Left colon (tissue), 2 donors: ENCODE data around the gene DOCK7. TPM values are rescaled to one million over a fixed set of nuclear protein-coding genes. Genes with fewer than 3 reads are reported as not detected.

Experiments used
- ATAC-seq: fragments of 200-7000 bp; cut with Tn5 transposase; one replicate; pipeline ENCODE4 v1.9.1; 2020; ENCODE audit warnings: mild to moderate bottlenecking, moderate library complexity
- DNase-seq, 2 donors: peaks; one replicate each; pipeline ENCODE4 v3.0.0-alpha.2; 2020
- intact Hi-C, 2 donors: fragments of 100-400 bp; cut with DNase I in 1 of 2; cut with micrococcal nuclease in 1 of 2; formaldehyde crosslinking; loops; one replicate each; pipeline versions ENCODE4 v1.11.2 to v1.14.0; 2022; cut with DNase I, micrococcal nuclease
- total RNA-seq, 2 donors: library from RNA; stranded (reverse); fragmentation: NEBNext Ultra II Directional; extraction: Animal tissue kit (Norgen Biotek cat#: 25700); gene quantifications; one replicate each; pipeline ENCODE4 v1.2.1, GENCODE V29; 2021
- donor health status: DM: no; HTN: no; CAD: no.
- donor health status: DM: yes; HTN: yes; CAD: no.

The DOCK7 gene
- total RNA-seq, 2 donors from 2014 or later = 31.5 to 33.8 TPM

DNA sequence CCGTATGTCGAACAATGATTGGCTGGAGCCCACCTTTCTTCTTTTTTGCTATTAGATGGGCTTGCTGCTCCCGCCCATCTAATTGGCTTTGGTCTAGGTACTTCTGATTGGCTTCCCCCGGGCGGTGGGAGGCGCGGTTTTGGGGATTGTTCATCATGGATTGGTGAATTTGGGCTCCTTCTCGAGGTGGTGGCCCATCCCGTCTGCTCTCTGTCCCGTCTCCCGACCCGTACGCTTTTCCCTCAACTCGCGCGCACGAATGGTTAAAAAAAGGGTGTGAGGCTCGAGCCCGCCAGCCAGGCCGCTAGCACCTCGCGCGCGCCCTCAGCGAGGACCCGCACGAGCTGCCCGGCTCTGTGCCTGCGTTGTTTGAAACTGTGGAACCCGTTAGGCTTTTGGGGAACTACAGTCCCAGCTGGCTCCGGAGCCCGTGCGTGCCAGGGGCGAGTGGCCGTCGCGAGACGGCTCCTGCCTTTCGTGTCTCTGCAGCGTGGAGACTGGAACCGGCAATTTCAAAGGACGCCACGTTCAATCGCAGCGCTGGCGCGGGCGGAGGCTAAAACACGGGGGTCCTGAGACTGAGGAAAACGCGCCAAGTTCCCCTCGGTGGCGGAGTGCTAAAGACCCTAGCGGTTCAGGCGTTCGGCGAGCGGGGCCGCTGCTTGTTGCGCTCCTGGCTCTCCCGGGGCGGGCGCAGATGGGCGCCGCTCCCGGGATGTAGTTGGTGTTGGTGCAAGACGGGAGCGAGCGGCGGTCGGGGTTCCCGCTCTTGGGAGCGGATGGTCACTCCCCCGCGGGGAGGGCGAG lies 251.5 kb downstream of the DOCK7 start, which contains the start of gene USP1:
USP1 (plus strand) TSS at position 584 of the 807 bp plus-strand sequence. CDS start 2,819 bp downstream, outside the sequence.
- ATAC-seq = peak; percentile 76
- intact Hi-C loops = no loop called here
- peak; percentile 96 to 99 for DNase-seq

DNA sequence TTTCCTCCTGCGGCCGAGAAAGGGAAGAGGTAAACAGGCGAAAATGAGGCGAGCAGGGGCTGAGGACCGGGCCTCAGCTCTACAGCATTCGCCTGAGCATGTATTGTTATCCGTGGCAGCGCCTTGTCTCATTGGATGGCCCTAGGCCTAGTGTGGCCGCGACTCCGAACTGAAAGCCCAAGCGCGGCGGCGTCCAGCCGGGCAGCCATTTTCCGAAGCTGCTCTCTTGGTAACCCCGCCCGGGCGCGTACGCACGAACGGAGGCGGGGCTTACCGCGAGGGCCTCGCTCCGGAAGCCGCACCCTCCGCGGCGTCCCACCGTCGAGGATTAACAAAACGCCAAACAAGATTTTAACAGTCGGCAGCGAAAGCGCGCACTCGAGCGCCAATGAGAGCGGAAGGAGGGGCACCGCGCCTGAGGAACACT lies 252.1 kb downstream of the DOCK7 start:
- ATAC-seq (peak; percentile 77), DNase-seq (peak in 1 of 2 donors; percentile 97)
- intact Hi-C loops = no loop called here

DNA sequence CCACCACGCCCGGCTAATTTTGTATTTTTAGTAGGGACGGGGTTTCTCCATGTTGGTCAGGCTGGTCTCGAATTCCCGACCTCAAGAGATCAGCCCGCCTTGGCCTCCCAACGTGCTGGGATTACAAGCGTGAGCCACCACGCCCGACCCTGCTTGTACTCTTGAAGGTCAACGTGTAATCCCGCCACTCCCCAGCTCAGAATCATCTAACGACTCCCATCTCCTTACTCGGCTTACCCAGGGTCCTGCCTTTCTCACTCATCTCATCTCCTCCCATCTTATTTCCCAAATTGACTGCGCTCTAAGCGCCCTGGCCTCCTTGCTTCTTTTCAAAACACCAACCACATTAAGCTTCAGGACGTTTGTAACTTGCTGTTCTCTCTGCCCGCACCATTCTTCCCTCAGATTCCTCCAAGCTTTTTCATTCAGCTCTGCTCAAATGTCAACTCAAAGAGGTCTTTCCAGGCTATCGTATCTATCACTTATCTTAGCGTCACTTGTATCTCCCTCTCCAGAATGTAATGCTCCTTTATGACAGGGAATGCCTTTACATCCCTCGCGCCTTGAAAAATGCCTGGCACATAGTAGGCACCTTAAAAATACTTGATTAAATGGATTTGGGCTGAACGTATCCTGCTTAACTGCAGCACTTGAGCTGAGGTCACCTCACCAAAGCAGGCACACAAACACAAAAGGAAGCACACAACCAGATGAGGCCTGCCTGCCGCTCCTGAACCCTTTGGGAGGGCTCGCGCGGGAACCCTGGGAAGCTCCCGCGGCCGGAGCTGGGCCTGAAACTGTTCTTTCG lies 252.8 kb downstream of the DOCK7 start:
- peak; percentile 39 to 56 for DNase-seq
- peak; percentile 24 for ATAC-seq
- intact Hi-C loops = no loop called here

DNA sequence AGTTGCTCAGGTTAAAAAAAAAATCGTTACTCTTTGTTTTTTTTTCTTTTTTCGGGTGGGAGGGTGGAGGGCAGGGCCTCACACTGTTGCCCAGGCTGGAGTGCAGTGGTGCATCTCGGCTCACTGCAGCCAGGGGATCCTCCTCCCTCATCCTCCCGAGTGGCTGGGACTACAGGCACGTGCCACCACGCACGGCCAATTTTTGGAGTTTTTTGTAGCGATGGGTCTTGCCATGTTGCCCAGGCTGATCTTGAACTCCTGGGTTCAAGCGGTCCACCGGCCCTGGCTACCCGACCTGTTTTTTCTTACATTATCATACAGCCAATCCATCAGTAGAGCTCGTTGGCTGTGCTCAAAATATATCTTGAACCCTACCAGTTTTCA lies 253.6 kb downstream of the DOCK7 start:
- DNase-seq = peak in 1 of 2 donors; percentile 10
- no peak for ATAC-seq
- intact Hi-C loops = no loop called here

DNA sequence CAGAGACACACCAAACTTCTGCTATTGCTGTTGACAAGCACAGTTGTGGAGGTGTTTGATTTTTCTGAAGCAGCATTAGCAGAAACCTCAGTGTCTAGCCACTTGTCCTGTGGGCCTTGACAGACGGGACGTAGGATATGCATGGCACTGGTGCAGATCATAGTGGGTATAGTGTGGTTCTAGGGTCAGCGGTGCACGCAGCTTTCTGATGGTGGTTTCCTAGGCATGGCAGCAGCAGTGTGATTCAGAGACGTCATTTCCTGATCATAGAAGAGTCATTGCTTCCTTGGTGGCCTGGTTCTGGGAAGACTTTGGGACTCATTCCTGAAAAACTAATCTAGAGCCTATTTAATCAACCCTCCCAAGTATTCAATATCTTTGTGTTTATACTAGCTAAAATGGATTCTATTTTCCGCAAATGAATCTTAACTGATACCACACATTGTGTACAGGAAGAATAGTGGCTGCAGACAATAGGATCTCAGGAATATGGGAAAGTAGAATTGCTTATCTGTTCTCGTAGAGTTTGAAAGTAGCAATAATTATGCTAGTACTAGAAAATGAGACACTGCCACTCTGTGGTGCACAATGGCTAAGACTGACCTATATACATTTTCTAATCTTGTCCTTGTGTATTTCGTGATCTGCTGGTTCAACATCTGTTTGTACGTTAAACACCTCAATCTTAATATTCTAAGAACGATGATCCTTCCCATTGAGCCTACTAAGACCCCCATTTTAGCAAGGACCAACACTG lies 254.1 kb downstream of the DOCK7 start:
- ATAC-seq = no peak
- DNase-seq = no peak
- intact Hi-C loops = no loop called here

DNA sequence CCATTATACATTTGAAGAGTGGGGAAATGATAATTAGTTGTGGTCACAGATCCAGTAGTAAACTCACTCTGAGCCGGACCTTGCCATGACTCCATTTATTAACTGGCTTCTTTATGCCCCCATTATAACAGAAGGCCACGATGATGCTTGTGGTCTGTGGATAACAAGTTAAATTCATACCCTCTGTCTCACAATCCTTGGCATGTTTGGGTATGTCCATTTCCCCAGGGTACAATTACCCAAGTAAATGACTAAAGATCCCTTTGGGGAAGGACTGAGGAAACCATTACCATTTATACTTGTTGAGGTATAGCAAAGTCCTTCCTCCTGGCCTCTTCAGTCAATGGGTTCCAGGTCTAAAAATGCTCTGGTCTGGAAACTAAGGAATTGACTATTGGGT lies 258.6 kb downstream of the DOCK7 start:
- intact Hi-C loops = no loop called here
- DNase-seq (no peak), ATAC-seq (no peak)

DNA sequence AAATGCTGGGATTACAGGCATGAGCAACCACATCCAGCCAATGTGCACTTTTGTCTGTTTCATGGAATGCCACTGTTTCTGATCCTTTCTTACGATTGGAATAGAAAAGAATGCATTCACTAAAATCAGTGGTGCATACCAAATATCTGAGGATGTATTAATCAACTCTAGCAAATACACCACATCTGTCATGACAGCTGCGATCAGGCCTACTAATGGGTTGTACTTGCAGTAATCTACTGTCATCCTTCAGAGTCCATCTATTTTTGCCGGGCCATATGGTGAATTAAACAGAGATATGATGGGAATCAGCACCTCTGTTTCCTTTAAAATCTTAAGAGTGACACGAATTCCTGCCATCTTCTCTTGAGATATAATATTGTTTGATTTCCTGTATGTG lies 259.8 kb downstream of the DOCK7 start:
- DNase-seq (no peak), ATAC-seq (no peak)
- intact Hi-C loops = no loop called here

DNA sequence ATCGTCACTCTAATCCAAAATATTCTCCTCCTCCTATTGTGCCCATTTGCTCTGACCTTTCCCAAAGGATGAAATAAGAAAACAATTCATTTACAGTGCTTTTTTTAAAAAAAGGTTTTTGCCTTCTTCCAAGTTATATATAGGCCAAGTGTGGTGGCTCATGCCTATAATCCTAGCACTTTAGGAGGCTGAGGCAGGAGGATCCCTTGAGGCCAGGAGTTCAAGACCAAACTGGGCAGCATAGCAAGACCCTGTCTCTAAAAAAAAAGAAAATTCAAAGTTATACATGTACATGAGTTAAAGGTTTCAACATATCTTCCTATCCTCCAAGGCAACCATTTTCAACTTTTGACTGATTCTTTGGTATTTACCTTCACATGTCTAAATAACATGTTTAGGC lies 261.4 kb downstream of the DOCK7 start:
- intact Hi-C loops = no loop called here
- ATAC-seq = no peak
- no peak for DNase-seq

DNA sequence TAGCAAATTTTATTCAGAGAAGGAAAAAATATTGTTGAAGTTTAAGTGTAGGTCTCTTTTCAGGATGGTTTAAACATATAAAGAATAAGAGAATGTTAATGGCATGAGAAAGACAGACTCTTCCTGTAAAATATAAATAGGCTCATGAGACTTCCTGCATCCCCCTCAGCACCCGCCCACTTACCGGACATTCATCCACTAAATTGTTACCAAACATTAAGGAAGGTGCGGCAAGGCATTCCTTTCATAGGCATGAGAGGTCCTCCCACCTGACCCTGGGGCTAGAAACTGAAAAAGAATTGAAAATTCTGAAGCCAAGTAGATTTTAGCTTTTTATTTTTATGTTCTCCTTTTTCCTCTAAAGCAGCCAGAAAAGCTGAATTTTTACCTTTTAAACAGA lies 261.9 kb downstream of the DOCK7 start:
- intact Hi-C loops = no loop called here
- DNase-seq = no peak
- no peak for ATAC-seq

DNA sequence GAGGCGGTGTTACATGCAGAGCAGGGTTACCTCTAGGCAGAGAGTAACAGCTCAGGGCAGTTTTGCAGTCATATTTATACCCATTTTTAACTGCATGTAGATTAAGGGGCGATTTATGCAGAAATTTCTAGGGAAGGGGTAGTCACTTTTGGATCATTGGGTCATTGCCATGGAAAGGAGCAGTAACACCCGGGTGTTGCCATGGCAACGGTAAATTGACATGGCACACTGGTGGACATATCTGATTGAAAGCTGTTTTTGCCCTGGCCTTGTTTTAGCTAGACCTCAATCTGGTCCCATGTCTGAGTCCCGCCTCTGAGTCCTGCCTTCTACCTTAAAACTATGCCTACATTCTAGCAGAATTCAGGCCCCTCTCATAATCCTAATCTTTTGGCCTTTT lies 263.1 kb downstream of the DOCK7 start:
- ATAC-seq (no peak), DNase-seq (no peak)
- intact Hi-C loops = no loop called here

DNA sequence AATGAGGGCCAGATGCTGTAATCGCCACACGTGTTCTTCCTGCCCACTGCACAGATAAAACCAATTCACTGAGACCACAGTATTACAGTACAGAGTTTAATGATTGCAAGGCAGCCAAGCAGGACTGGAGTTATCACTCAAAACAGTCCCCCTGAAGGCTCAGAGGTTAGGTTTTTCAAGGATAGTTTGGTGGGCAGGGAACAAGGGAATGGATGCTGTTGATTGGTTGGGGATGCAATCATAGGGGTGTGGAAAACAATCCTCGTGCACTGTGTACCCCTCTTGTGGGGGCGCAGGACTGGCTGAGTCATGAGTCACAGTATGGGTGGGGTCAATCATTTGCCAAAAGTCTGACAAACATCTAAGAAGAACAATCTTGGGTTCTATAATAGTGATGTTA lies 263.8 kb downstream of the DOCK7 start:
- no peak for DNase-seq
- intact Hi-C loops = no loop called here
- no peak for ATAC-seq

DNA sequence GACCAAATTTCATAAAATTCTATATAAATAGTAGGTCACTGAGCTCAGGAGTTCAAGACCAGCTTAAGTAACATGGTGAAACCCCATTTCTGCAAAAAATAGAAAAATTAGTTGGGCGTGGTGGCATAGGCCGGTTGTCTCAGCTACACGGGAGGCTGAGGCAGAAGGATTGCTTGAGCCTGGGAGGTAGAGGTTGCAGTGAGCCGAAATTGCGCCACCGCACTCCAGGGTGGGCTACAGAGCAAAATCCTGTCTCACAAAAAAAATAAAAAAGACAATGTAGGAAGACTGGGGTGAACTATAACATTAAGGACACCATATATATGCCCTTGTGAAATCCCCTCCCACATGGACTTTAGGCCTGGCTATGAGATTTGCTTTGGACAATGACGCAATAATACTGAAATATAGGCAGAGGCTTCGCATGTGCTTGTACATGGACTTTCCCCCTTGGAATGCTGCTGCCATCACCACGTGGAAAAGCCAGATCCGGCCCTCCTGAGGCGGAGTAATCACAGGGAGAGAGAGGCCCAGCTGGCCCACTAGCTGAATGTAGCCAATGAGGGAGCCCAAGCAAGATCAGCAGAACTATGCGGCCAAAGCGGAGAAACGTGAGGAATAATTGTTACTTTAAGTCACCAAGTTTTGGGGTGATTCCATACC lies 264.5 kb downstream of the DOCK7 start:
- peak; percentile 72 for ATAC-seq
- intact Hi-C loops = no loop called here
- no peak for DNase-seq

DNA sequence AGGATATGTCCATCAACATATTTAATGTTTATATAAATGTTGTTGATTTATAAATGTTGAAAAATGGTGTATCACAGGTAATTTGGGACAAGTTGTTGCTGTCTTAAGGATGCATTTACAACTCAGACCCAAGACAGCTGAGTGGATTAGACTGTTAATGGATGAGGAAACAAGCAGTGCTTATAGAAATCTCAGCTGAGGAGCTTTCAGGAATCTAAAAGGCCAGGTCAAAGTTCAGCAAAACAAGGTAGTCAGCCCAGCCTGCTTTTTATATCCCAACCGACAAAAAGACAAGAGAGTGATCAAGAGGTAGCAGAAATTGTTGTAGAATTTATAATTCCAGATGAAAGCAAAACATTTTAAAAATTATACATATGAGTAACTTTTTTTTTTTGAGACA lies 268.0 kb downstream of the DOCK7 start:
- no peak for DNase-seq
- peak; percentile 86 for ATAC-seq
- intact Hi-C loops = no loop called here

DNA sequence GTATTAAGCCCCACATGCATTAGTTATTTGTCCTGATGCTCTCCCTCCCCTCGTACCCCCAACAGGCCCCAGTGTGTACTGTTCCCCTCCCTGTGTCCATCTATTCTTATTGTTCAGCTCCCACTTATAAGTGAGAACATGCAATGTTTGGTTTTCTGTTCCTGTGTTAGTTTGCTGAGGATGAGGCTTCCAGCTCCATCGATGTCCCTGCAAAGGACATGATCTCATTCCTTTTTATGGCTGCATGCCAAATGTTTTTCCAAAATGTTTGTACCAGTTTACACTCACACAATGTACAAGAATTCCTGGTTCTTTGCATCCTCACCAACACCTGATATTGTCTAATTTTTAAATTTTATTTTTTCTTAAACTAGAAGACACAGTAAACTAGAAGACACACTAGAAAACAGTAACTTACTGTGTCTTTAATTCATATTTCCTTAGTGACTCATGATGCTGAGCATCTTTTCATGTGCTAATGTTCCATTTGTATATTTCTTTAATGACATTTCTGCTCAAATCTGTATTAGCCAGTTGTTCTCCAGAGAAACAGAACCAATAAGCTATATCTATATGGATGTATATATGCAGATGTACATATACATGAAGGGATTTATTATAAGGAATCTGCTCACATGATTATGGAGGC lies 270.7 kb downstream of the DOCK7 start:
- ATAC-seq (no peak), DNase-seq (no peak)
- intact Hi-C loops = no loop called here

DNA sequence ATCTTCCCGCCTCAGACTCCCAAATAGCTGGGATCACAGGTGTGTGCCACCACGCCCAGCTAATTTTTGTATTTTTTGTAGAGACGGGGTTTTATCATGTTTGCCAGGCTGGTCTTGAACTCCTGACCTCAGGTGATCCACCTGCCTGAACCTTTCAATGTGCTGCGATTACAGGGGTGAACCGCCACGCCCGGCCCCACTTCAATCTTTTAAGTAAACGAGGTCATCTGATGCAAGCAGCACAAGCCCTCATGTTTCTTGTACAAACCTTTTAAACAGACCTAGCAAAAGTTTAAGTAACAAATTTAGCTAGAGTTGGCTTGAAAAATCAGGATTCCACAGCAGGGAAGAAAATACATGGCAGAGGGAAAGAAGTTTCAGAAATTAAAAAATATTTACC lies 272.5 kb downstream of the DOCK7 start:
- ATAC-seq = no peak
- intact Hi-C loops = no loop called here
- DNase-seq = no peak

DNA sequence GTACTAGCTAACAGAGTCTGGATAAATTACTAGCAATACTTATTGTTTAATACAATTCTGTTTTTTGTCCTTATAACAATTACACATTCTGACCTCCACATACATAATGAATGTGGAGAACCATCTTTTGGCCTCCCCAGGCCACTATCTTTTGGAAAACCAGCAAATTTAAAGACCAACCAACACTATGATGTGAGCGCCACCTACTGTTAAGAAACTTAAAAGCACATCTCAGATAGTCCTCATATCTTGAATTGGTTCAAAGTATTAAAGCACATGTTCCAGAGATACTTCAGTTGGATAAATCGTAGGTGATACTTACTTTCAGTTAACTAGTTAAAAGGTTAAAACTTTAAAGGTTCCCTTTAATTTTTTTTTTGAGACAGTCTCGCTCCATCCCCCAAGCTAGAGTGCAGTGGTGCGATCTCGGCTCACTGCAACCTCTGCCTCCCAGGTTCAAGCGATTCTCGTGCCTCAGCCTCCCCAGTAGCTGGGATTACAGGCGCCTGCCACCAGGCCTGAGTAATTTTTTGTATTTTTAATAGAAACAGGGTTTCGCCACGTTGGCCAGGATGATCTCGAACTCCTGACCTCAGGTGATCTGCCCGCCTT lies 280.7 kb downstream of the DOCK7 start:
- DNase-seq = no peak
- ATAC-seq = peak; percentile 69
- intact Hi-C loops = loop anchor here (2.0 to 5.0 kb wide), 2 partner anchors 233 to 235 kb away; no protein-coding TSS in a partner anchor

DNA sequence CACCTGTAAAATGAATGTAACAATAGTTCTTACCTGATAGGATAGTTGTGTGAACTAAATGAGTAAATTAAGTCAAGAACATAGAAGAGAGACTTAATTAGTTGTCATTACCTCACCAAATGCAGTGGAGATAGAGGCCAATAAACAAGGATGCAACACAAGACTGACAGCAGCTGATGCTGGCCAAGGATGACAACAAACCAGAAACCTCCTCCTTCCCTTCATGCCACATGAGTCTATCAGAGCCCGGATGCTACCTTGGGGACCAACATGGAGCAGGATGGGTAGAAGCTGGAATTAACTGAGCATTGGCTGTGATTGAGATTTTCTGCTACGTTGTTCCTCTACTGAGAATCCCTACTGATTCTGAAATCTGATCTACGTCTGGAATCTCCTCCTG lies 281.6 kb downstream of the DOCK7 start:
- DNase-seq (no peak), ATAC-seq (no peak)
- intact Hi-C loops = loop anchor here (2.0 to 5.0 kb wide), 2 partner anchors 232 to 234 kb away; no protein-coding TSS in a partner anchor

DNA sequence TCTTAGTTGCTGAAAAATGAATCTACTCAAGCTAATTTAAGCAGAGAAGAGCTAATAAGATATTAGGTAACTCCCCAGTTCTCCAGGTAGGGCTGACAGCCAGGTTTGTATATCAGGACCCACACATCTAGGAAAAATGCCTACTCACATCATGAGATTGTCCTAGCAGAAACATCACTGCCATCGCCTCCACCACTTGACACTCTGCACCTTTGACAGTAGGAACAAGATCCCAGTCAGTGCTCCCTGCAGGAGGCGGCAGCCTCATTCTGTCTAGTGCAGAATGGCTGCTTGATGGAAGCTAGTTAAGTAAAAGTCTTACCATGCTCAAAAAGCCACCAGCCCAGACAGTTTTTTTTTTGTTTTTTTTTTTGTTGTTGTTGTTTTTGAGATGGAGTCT lies 282.9 kb downstream of the DOCK7 start:
- no peak for DNase-seq
- intact Hi-C loops = loop anchor here in 1 of 2 donors (5.0 kb wide), 1 partner anchor 233 kb away; no protein-coding TSS in a partner anchor
- no peak for ATAC-seq
